Measurements from ENCODE around the gene NUDT16L1.
"Not testable (repeated sequence)": the region's sequence is repeated elsewhere in the genome, so short reads cannot be mapped to it uniquely, and the experiment has no call there.

NUDT16L1 gene

DNA sequence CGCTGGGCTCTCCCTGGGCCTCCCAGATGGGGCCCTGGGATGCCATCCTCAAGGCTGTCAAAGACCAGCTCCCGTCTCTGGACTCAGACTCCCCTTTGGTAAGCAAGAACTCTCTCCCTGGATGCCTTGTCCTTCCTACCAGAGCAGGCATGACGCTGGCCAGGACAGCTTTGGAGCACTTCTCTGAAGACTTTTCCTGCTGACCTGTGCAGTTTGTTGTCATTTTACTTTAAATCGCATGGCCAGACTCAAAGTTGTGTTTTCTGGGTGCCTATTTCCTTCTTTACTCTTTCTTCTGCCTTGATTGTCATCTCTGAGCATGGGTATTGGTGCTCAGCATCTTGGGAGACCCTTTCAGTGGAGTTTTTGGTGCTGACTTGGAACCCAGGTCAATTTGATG is 43.2 kb downstream of the NUDT16L1 start:
- H3K4me3 ChIP-seq (ENCODE audit: low read depth, low read length), result no peak overlapping the region
- TF ChIP-seq, protein P1, sequence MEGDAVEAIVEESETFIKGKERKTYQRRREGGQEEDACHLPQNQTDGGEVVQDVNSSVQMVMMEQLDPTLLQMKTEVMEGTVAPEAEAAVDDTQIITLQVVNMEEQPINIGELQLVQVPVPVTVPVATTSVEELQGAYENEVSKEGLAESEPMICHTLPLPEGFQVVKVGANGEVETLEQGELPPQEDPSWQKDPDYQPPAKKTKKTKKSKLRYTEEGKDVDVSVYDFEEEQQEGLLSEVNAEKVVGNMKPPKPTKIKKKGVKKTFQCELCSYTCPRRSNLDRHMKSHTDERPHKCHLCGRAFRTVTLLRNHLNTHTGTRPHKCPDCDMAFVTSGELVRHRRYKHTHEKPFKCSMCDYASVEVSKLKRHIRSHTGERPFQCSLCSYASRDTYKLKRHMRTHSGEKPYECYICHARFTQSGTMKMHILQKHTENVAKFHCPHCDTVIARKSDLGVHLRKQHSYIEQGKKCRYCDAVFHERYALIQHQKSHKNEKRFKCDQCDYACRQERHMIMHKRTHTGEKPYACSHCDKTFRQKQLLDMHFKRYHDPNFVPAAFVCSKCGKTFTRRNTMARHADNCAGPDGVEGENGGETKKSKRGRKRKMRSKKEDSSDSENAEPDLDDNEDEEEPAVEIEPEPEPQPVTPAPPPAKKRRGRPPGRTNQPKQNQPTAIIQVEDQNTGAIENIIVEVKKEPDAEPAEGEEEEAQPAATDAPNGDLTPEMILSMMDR (IDR thresholded peaks at IDR 0.05; ENCODE audit: borderline replicate concordance, insufficient read depth, low read depth, low read length), result no peak

DNA sequence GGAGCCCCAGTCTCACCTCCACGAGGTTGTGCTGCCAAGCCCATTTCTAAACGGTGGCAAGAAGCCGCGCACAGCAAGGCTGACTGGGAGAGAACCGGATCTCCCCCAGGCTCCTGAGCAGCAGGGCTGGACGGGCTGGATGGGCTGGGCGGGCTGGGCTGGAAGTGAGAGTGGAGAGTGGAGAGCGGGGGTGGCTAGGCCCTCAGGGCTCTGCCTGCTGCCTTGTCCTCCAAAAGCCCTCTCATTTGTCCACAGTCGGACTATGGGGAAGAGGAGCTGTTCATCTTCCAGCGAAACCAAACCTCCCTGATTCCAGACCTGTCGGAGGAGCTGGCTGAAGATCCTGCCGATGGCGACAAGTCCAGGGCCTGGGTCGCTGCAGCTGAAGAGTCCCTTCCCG is 44.2 kb downstream of the NUDT16L1 start:
- no peak overlapping the region for H3K4me3 ChIP-seq (ENCODE audit: low read depth, low read length)
- TF ChIP-seq, protein P1 (IDR thresholded peaks at IDR 0.05; ENCODE audit: borderline replicate concordance, insufficient read depth, low read depth, low read length), result no peak

DNA sequence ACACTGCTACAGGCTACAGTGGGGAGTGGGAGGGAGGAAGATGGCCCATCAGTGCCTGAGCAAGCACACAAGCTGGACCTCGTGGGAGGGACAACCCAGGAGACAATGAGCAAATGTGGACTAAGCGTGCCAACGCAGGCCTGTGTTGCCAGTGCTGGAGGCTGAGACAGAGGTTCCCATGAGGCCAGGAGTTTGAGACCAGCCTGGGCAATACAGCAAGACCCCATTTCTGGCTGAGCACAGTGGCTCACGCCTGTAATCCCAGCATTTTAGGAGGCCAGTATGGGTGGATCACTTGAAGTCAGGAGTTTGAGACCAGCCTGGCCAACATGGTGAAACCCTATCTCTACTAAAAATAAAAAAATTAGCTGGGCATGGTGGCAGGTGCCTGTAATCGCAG is 45.0 kb downstream of the NUDT16L1 start:
- H3K4me3 ChIP-seq (ENCODE audit: low read depth, low read length), result not testable (repeated sequence)

DNA sequence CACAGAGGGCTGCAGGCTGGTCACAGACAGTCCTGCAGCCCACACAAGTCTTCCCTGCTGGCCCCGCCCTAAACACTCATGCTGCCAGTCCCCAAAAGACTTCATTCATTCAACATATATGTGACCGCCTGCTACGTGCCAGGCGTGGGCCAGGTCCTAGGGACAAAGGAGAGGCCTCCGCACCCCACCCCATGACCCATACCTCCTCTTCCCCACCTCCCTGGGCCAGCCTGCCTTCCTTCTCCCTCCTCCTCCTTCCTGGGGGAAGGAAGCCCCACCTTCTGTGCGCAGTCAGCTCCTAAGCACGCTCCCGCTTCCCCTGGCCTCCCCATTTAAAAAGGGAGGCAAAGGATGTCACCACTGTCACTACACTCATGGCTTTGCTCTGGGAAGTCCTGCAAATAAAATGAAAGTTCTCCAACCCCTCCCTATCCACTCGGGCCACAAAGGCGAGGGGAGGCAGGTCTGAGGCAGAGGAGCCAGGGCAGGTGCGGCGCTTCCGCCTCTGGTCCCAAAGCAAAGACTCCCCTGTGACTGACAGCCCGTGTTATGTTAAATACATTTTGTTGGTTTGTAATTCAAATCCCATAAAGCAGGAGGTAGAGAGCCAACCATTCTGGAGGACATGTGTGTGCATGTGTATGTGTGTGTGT is 50.0 kb downstream of the NUDT16L1 start:
- H3K4me3 ChIP-seq (ENCODE audit: low read depth, low read length), result no peak overlapping the region
- TF ChIP-seq, protein P1 (IDR thresholded peaks at IDR 0.05; ENCODE audit: borderline replicate concordance, insufficient read depth, low read depth, low read length), result no peak

DNA sequence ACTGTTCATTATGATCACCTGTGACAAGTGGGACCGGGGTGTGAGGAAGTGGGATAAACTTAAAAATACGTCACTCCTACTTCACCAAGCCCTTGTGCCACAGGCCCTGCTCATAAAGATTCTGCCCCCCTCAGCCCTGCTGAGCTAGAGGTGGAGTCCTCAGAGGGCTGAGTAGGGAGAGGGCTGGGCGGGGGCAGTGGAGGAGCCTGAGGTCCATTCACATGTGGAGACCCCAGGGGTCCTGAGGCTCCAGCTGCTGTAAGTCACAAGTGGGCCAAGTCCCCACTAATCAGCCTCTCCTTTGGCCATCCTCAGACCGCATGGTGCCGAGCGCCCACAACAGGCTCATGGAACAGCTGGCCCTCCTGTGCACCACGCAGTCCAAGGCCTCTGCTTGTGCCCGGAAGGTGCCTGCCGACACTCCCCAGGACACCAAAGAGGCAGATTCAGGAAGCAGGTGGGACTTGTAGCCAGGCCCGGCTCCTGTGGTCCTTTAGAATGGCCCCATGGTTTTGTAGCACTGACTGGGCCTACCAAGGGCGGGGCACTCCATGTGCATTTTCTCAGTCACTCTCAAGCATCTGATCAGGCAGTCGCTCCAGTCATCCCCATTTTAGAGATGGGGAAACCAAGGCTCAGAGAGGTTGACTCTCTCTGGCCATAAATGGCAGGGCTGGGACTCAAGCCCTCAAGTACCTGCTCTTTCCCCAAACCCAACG is 51.4 kb downstream of the NUDT16L1 start:
- TF ChIP-seq, protein P1 (IDR thresholded peaks at IDR 0.05; ENCODE audit: borderline replicate concordance, insufficient read depth, low read depth, low read length), result no peak
- no peak overlapping the region for H3K4me3 ChIP-seq (ENCODE audit: low read depth, low read length)

DNA sequence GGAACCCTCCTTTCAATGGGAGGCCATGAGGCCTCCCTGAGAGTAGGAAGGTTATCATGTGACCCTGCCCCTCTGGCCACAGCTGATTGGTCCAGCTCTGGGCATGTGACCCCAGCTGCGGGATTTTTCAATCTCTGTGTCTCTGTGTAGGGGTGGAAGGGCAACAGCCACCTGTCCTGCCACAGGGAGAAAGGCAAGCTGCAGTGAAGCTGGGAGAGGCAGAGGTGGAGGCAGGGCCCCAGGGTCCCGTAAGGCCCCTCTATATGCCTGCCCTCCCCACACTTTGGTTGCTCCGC is 51.9 kb downstream of the NUDT16L1 start:
- H3K4me3 ChIP-seq (ENCODE audit: low read depth, low read length), result no peak overlapping the region
- TF ChIP-seq, protein P1 (IDR thresholded peaks at IDR 0.05; ENCODE audit: borderline replicate concordance, insufficient read depth, low read depth, low read length), result no peak

All from GM12875 (cell line).